HG02870 (cell line): Measurements from ENCODE around the gene LRRC8D.
A peak's percentile ranks its signal among the peaks of the same experiment; 100 is the strongest.
"Not testable (repeated sequence)": the region's sequence is repeated elsewhere in the genome, so short reads cannot be mapped to it uniquely, and the experiment has no call there.

Experiments used
- ATAC-seq: cut with Tn5 transposase; IDR thresholded peaks from one replicate; pipeline ENCODE4 v1.9.1; 2021; ENCODE audit warnings: mild to moderate bottlenecking, moderate library complexity; ENCODE audit not compliant: unreplicated experiment

Gene LRRC8D

DNA sequence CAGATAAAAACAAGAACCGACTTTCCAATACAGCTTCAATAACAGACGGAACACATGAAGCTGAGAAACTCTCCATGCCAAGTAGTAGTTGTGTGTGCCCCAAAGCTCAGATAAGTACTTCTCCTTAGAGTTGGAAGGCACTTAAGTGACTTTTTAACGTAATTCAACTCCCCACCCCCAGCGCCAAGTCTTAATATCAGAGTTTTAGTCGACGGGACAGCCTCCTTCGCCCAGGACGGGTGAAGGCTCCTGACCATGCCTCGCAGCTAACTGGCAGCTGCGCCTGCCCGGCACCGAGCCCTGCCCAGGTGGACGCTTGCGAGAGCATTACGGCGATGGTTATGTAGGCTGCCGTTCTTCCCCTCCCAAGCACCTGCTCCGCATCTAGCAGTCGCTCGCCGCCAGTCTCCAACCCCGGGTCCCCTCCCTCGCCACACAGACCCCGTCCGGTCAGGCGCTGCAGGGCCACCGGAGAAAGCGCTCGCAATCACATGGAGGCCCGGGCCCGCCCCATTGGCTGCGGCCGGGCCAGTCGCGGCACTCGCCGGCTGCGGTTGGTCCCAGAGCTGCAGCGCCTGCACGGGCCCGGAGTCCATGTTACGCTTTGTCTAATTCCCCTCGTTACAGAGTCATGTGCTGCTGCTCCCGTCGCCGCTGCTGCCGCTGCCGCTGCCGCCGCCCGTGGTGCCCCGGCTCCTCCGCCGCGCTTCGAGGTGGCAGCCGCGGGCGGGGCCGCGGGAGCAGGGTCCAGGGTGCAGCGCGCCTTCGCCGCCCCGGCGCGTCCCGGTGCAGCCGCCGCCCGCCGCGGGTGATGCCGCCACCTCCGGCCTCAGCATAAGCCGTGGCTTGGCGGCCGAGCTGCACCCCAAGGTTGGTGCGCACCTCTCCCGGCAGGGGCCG is at the start of gene LRRC8D:
Gene LRRC8D, plus strand, starts transcription at position 611 of the 900 bp plus-strand sequence. CDS start 112,037 bp downstream, outside the sequence.
- ATAC-seq = peak; percentile 75

- no peak for ATAC-seq
Observed at GRCh38 chr1:89771991-89772560, 48.8 kb upstream of the LRRC8D start.

GRCh38 chr1:89776104-89776503 is 44.7 kb upstream of the LRRC8D start:
- not testable (repeated sequence) for ATAC-seq

- not testable (repeated sequence) for ATAC-seq
Observed at GRCh38 chr1:89777271-89777670, 43.6 kb upstream of the LRRC8D start.

DNA sequence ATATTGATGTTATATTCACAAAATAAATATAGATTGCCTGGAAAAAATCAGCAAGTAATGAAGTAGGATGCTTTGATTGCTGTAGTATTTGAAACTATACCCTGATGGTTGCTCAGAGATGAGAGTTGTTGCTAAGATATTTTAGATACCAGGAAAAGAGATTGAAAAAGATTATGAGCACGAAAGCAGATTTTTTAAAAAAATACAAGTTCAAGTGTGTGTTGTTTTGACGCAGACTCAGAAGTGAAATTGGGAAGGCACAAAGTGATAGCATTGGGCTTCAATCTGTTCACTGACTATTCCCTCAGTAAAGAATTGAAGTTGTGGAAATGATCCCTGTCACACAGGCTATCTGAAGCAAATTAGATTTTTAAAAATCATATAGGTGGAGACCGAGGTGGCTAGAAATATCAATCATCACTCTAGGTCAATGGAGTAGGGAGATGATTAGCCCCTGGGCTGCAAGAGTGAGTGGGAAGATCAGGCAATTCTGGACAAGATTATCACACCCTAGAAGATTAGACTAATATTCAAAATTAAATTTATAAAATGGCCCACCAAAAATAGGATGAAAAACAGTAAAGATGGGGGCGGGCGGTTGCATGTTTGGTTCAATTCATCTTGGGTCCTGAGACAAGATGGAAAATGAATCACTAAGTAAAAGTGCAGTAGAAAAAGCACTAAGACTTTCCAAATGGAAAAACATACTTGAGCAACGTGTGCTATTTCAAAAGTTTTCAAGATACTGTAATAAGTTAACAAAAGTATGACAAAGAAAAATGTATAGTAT is 41.5 kb upstream of the LRRC8D start:
- ATAC-seq = no peak

DNA sequence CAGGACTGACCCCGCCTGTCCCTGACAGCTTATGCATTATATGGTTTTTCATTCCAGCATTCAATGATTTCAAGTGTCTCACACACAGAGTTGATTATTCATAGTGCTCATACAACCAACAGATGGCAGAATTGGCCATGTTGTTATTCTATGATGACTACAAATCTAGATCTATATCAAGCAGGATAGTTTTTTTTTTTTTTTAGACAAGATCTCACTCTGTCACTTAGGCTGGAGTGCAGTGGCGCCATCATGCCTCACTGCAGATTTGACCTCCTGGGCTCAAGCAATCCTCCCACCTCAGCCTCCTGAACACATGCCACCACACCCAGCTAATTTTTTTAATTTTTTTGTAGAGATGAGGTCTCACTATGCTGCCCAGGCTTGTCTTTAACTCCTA is 40.1 kb upstream of the LRRC8D start:
- no peak for ATAC-seq

GRCh38 chr1:89781494-89782126 is 39.2 kb upstream of the LRRC8D start:
- ATAC-seq = peak; percentile 90

DNA sequence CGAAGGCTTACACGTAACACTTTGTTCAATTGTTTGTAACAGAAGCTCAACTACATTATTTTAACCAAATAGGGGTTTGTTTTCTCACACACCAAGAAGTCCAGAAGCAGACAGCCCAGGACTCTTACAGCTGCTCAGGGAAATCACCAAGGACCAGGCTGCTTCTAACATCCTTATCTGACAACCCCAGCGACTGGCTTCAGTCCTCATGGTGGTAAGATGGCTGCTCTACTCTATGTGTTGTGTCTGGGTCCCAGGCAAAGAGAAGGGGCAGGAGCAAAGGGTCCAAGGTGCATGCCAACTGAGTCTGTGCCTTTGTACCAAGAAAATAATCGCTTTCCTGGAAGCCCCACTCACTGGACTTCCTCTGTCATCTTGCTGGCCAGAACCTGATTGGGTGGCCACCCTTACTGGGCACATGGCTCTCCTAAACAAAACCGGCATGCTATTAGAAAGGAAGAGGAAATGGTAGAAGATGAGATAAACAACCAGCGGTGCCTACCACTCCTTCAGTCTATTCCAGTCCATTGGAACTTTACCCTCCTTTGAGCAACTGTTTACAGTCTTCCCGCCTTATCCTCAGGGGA is 34.1 kb upstream of the LRRC8D start:
- no peak for ATAC-seq

- ATAC-seq = no peak
Observed at GRCh38 chr1:89790592-89790991, 30.2 kb upstream of the LRRC8D start.

DNA sequence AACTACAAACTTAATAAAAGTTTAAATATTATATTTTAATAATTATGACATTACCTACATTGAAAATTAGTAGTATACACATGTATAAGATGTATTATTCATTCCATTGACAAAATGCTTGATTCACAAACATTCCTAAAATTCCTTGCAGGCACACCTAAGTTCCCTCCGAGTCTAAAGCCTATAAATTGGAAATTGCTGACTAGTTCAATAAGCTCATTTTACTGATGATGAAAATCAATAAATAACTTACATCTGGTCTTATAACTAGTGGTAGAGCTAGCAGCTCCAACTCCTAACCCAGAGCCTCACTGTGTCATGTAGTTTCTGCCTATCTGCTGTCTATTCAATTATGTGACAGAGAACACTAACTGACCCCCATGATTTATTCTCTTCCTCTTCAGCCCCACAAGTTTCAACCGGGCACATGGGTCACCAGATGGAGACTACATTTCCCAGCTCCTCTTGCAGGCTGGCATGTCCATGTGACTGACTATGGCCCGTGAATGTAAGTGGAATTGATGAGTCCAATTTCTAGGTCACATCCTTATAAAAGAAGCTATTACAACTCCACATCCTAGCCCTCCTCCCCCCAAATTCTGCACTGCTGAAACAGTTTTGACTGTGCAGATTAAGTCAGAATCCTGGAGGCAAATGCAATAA is 29.6 kb upstream of the LRRC8D start:
- no peak for ATAC-seq

DNA sequence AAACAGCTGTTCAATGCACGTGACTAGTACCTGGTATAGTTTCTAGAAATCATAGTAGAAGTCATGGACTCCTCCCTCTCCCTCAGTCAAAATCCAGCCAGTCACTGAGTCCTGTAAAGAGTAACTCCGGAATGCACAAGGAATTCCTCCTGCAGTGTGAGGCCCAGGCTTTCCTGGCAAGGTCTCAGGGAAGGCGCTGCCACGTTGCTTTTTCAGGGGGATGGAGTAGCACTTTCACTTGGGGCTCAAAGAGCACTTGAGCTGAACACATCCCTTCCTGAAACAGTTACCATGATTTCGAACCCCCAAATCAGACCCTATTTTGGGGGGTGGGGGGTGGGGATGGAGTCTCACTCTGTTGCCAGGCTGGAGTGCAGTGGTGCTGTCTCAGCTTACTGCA is 26.4 kb upstream of the LRRC8D start:
- ATAC-seq = no peak

DNA sequence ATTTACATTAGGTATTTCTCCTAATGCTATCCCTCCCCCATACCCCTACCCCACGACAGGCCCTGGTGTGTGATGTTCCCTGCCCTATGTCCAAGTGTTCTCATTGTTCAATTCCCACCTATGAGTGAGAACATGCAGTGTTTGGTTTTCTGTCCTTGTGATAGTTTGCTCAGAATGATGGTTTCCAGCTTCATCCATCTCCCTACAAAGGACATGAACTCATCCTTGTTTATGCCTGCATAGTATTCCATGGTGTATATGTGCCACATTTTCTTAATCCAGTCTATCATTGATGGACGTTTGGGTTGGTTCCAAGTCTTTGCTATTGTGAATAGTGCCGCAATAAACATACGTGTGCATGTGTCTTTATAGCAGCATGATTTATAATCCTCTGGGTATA is 25.3 kb upstream of the LRRC8D start:
- ATAC-seq = not testable (repeated sequence)

GRCh38 chr1:89797876-89798275 is 23.0 kb upstream of the LRRC8D start:
- ATAC-seq = not testable (repeated sequence)

DNA sequence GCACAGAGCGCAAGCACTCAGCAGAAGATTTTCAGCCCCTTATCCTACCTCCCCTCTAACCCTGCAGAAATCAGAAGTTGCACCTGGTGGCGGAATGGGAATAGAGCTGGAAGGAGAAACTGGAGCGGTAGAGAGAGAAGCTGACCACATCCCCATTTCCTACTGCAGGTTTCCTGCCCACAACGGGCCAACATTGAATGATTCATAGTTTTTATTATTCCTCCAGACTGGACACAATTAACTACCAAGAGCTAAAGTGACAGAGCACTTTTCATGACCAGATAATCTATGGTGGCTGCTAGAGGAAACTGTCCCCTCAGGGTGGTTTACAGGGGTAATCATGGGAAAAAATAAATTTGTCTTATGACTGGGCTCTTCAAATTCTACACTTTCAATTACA is 21.3 kb upstream of the LRRC8D start:
- no peak for ATAC-seq

DNA sequence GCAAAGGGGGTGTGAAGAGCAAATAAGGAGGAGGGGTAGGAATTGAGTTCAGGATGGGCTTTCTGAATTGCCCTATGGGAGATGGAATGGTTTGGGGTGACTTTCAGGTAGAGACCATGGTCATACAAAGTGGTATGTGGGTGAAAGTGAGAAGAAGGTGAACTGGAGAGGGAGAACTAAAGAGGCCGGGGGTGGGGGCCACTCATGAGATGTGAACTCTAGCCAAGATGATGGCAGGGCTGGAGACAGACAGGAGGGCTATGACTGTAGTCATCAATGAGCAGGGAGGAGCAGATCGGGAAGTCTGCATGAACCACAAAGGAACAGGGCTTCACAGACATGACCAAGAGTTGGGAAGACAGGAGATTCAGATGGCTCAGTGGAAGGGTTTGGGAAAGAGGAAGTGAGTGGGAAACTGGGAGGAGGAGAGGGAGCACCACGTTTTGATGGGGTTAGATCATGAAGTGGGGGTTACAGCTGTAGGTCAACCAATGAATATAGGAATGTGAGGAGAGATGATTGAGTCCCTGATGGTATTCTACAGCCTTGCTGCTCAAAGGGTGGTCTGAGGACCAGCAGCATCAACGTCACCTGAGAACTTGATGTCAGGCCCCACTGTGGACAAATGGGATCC is 20.7 kb upstream of the LRRC8D start:
- no peak for ATAC-seq

- ATAC-seq = no peak
Observed at GRCh38 chr1:89800718-89801117, 20.1 kb upstream of the LRRC8D start.

DNA sequence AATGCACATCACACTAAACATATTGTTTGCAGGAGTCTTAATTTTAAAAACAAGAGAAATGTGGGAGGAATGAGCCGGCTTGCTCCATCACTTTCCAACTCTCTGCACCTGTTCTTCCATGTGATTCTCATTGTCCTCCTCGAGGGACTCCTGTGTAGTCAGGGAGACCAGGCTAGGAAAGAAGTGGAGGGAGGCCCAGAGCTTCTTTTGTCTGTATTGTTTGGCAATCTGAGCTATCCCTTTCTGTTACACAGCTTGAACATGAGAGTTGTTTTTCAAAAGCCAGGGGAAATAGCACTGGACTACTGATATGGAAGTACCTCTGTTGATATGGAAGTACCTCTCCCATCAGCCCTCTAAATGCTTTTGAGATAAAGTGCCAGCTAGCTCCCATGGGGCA is 18.8 kb upstream of the LRRC8D start:
- no peak for ATAC-seq

GRCh38 chr1:89802841-89803240 is 18.0 kb upstream of the LRRC8D start:
- ATAC-seq = no peak

GRCh38 chr1:89804642-89805237 is 16.1 kb upstream of the LRRC8D start:
- peak; percentile 72 for ATAC-seq
